DOHH2 (cell line): Measurements from ENCODE around the gene KDM1B.

ENCODE experiments used
- H3F3A ChIP-seq: fragments of 200-600 bp; sonication (generic), shearing (Covaris generic); 2 replicates; pipeline ENCODE4 v1.6.0; 2016; ENCODE audit warnings: antibody characterized with exemption, mild to moderate bottlenecking; ENCODE audit not compliant: control insufficient read depth, insufficient read depth
- H3K27ac ChIP-seq: fragments of 200-600 bp; sonication (generic); 2 replicates; pipeline ENCODE4 v1.5.1; 2014; ENCODE audit warnings: low read depth, mild to moderate bottlenecking, low read length, moderate library complexity
- H3K27me3 ChIP-seq: fragments of 200-600 bp; sonication (generic); 2 replicates; pipeline ENCODE4 v1.6.1; 2014; ENCODE audit warnings: mild to moderate bottlenecking, low read length, mixed read lengths; ENCODE audit not compliant: control insufficient read depth
- H3K36me3 ChIP-seq: fragments of 200-600 bp; sonication (generic); 2 replicates; pipeline ENCODE4 v1.6.1; 2014; ENCODE audit warnings: mild to moderate bottlenecking, low read length, moderate library complexity, mixed read lengths; ENCODE audit not compliant: control insufficient read depth
- H3K4me1 ChIP-seq: fragments of 200-600 bp; sonication (generic); 2 replicates; pipeline ENCODE4 v1.6.1; 2014; ENCODE audit warnings: mild to moderate bottlenecking, low read length, mixed read lengths; ENCODE audit not compliant: control insufficient read depth
- H3K4me2 ChIP-seq: fragments of 200-600 bp; sonication (generic); 2 replicates; pipeline ENCODE4 v1.6.0; 2014; ENCODE audit warnings: mild to moderate bottlenecking, low read length, moderate library complexity
- H3K4me3 ChIP-seq: fragments of 200-600 bp; sonication (generic); 2 replicates; pipeline ENCODE4 v1.5.1; 2014; ENCODE audit warnings: mild to moderate bottlenecking, low read length, mixed read lengths
- H3K79me2 ChIP-seq: fragments of 200-600 bp; sonication (generic); 2 replicates; pipeline ENCODE4 v1.6.1; 2014; ENCODE audit warnings: mild to moderate bottlenecking, low read length, mixed read lengths; ENCODE audit not compliant: control insufficient read depth
- H3K9me2 ChIP-seq: fragments of 200-600 bp; sonication (generic); replicated peaks from 2 replicates; pipeline ENCODE4 v1.6.1; 2014; ENCODE audit warnings: mild to moderate bottlenecking, low read length, mixed read lengths; ENCODE audit not compliant: control insufficient read depth
- H3K9me3 ChIP-seq: fragments of 200-600 bp; sonication (generic); 2 replicates; pipeline ENCODE4 v1.6.1; 2014; ENCODE audit warnings: antibody characterized with exemption, low read length, mixed read lengths; ENCODE audit not compliant: control insufficient read depth, insufficient read depth
- H4K20me1 ChIP-seq: fragments of 200-600 bp; sonication (generic); 2 replicates; pipeline ENCODE4 v1.6.0; 2014; ENCODE audit warnings: low read depth, mild to moderate bottlenecking, antibody characterized with exemption, low read length, moderate library complexity; ENCODE audit not compliant: control insufficient read depth, insufficient read depth
- EZH2phosphoT487 ChIP-seq: fragments of 200-600 bp; sonication (generic); IDR thresholded peaks from 2 replicates; pipeline ENCODE4 v1.6.1; 2017; ENCODE audit warnings: borderline replicate concordance, mild to moderate bottlenecking, antibody characterized with exemption, low read length, moderate library complexity, mixed read lengths
- TF ChIP-seq, protein P1 (sequence below): fragments of 200-600 bp; sonication (generic); IDR thresholded peaks from one replicate; pipeline ENCODE4 v1.5.1; 2014; ENCODE audit warnings: antibody characterized with exemption, mild to moderate bottlenecking, low read depth, low read length; ENCODE audit not compliant: poor library complexity, severe bottlenecking

Gene KDM1B

DNA sequence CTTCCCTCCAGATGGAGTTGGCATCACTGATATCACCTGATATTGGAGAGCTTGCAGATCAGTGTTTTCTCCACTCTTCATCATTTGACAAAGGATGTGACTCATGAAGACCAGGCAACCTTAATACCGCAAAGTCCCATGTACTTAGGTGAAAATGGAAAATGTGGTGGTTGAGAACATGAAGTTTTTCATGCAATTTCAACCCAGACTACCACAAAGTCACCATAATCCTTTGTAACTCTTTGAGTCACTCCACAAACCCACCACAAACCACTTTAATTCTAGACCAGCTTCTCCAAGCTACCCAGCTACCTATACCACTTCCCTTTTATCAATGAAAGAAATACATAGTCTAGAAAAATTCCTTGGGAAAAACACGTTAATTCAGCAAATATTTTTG, 39.9 kb upstream of the KDM1B start:
- no peaks in the 10 kb centered on the region for H3K36me3 ChIP-seq
- no peaks in the 10 kb centered on the region for H3K4me1 ChIP-seq
- H3K27ac ChIP-seq: no peak overlapping the region
- H3K79me2 ChIP-seq: no peaks in the 10 kb centered on the region
- no peaks in the 10 kb centered on the region for H4K20me1 ChIP-seq
- no peak overlapping the region for H3K4me2 ChIP-seq
- H3K9me3 ChIP-seq: no peaks in the 10 kb centered on the region
- H3F3A ChIP-seq: no peaks in the 10 kb centered on the region
- H3K4me3 ChIP-seq: no peak overlapping the region
- H3K9me2 ChIP-seq: no peaks in the 10 kb centered on the region
- H3K27me3 ChIP-seq: no peaks in the 10 kb centered on the region
- no peak for TF ChIP-seq EZH2phosphoT487
- TF ChIP-seq, protein P1, sequence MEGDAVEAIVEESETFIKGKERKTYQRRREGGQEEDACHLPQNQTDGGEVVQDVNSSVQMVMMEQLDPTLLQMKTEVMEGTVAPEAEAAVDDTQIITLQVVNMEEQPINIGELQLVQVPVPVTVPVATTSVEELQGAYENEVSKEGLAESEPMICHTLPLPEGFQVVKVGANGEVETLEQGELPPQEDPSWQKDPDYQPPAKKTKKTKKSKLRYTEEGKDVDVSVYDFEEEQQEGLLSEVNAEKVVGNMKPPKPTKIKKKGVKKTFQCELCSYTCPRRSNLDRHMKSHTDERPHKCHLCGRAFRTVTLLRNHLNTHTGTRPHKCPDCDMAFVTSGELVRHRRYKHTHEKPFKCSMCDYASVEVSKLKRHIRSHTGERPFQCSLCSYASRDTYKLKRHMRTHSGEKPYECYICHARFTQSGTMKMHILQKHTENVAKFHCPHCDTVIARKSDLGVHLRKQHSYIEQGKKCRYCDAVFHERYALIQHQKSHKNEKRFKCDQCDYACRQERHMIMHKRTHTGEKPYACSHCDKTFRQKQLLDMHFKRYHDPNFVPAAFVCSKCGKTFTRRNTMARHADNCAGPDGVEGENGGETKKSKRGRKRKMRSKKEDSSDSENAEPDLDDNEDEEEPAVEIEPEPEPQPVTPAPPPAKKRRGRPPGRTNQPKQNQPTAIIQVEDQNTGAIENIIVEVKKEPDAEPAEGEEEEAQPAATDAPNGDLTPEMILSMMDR: no peak

DNA sequence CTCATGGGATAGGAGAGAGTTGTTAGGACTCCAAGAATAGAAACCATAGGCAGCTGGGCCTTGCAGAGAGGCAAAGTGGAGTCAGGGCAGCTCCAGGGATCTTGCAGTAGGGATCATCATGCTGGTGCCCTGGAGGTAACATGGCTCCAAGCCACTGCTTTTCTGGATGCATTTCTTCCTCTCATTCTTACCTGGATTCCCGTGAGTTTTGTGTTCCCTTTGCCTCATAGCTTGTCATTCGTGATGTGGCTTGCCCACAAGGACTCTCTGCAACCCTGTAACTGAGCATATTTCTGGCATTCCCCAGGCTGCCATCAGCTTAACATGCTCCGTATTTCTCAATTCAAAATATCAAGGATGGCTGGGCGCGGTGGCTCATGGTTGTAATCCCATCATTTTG, 38.1 kb upstream of the KDM1B start:
- Histone ChIP-seq H3F3A (no peaks in the 10 kb centered on the region), H3K27ac (no peak overlapping the region), H3K36me3 (no peaks in the 10 kb centered on the region), H3K79me2 (no peaks in the 10 kb centered on the region), H3K9me2 (no peaks in the 10 kb centered on the region), H4K20me1 (no peaks in the 10 kb centered on the region), H3K4me3 (no peak overlapping the region), H3K4me2 (no peak overlapping the region), H3K4me1 (no peaks in the 10 kb centered on the region), H3K9me3 (no peaks in the 10 kb centered on the region), H3K27me3 (no peaks in the 10 kb centered on the region)
- TF ChIP-seq, protein P1: no peak
- TF ChIP-seq EZH2phosphoT487: no peak

DNA sequence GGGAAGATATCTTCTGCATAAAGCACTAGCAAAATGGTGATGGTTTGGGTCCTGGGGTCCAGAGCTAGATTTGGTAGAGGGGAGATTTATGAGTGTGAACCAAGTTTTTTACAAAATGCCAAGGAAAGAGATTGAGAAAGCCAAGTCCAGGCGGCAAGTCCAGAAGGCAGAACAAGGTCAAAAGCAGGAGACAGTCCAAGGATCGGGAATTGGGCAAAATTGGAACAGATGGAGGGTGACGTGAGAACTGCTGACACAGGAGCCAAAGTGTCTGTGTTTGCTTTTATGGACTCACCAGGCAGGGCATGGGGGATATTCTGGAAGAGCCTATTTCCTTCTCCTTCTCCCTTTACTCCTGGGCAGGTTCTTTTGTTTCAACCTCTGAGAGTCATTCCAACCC, 36.9 kb upstream of the KDM1B start:
- Histone ChIP-seq H3K4me2 (no peak overlapping the region), H3F3A (no peaks in the 10 kb centered on the region), H3K27me3 (no peaks in the 10 kb centered on the region), H3K27ac (no peak overlapping the region), H3K4me1 (no peaks in the 10 kb centered on the region), H3K36me3 (no peaks in the 10 kb centered on the region), H4K20me1 (no peaks in the 10 kb centered on the region), H3K9me2 (no peaks in the 10 kb centered on the region), H3K4me3 (no peak overlapping the region), H3K9me3 (no peaks in the 10 kb centered on the region), H3K79me2 (no peaks in the 10 kb centered on the region)
- TF ChIP-seq EZH2phosphoT487: no peak
- TF ChIP-seq, protein P1: no peak

DNA sequence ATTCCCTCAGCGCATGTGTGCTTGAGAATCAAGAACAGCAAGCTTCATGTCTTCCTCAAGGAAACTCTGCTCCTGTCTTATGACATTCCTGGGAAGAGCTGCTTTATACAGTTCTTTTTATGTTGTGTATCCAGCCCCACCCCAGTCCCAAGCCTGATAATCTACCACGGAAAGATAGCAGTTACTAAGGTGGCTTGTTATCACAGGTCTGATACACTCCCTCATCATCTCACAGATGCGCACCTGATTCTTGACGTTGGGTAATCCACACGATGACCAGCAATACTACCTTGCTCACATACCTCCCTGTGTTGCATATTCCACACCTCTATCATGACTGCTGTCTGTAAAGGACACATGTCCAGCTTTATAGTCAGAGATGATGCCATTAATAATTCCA, 36.0 kb upstream of the KDM1B start:
- no peaks in the 10 kb centered on the region for H3K36me3 ChIP-seq
- H3K4me3 ChIP-seq: no peak overlapping the region
- no peak for TF ChIP-seq EZH2phosphoT487
- TF ChIP-seq, protein P1: no peak
- no peaks in the 10 kb centered on the region for H3F3A ChIP-seq
- H4K20me1 ChIP-seq: no peaks in the 10 kb centered on the region
- H3K9me2 ChIP-seq: no peaks in the 10 kb centered on the region
- no peak overlapping the region for H3K4me2 ChIP-seq
- H3K79me2 ChIP-seq: no peaks in the 10 kb centered on the region
- no peaks in the 10 kb centered on the region for H3K9me3 ChIP-seq
- H3K4me1 ChIP-seq: no peaks in the 10 kb centered on the region
- no peak overlapping the region for H3K27ac ChIP-seq
- H3K27me3 ChIP-seq: 0 out of 2 replicates have a peak, but pooled peaks cover 2% of the 10 kb centered on the region
